ENCODE results near the gene TIRAP. TPM values are rescaled to one million over a fixed set of nuclear protein-coding genes. Genes with fewer than 3 reads are reported as not detected.

Gene TIRAP
- total and polyA plus RNA-seq, 8 donors = 3.7 to 86.2 (median 6.5) TPM

DNA sequence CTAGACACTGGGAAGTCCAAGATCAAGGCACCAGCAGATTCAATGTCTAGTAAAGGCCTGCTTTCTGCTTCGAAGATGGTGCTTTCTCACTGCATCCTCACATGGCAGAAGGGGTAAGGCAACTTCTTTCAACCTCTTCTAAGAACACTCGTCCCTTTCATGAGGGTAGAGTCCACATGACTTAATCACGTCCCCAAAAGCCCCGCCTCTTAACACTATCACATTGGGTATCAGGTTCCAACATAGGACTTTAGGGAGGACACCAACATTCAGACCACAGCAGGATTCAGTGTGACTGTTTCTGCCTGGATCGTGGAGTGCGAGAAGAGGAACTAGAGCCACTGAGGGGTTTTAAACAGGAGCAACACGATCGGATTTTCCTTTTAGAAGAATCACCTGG lies 3.7 kb upstream of the TIRAP start:
- DNase-seq = no peak
- intact Hi-C loops (cut with DNase I; ENCODE audit: low total_unique reads) = no loop called here
- Histone ChIP-seq H3K9me3 (no peaks in the 10 kb centered on the region), H3K27me3 (no peaks in the 10 kb centered on the region), H3K4me1 (peaks cover 8 to 31% (median 15%) of the 10 kb centered on the region in 4 donors), H3K27ac (no peak overlapping the region), H3K36me3 (peaks cover 12 to 45% (median 40%) of the 10 kb centered on the region in 4 donors), H3K4me3 (no peak overlapping the region)
- TF ChIP-seq POLR2AphosphoS5 (IDR thresholded peaks at IDR 0.05) (no peak), EP300 (IDR thresholded peaks at IDR 0.05) (no peak), POLR2A (IDR thresholded peaks at IDR 0.05) (no peak)
- TF ChIP-seq, protein P1, sequence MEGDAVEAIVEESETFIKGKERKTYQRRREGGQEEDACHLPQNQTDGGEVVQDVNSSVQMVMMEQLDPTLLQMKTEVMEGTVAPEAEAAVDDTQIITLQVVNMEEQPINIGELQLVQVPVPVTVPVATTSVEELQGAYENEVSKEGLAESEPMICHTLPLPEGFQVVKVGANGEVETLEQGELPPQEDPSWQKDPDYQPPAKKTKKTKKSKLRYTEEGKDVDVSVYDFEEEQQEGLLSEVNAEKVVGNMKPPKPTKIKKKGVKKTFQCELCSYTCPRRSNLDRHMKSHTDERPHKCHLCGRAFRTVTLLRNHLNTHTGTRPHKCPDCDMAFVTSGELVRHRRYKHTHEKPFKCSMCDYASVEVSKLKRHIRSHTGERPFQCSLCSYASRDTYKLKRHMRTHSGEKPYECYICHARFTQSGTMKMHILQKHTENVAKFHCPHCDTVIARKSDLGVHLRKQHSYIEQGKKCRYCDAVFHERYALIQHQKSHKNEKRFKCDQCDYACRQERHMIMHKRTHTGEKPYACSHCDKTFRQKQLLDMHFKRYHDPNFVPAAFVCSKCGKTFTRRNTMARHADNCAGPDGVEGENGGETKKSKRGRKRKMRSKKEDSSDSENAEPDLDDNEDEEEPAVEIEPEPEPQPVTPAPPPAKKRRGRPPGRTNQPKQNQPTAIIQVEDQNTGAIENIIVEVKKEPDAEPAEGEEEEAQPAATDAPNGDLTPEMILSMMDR (IDR thresholded peaks at IDR 0.05) = no peak
- WGBS, 5 donors = 69 to 78% (median 72%) methylated on average over 8 of the region's 8 CpGs

DNA sequence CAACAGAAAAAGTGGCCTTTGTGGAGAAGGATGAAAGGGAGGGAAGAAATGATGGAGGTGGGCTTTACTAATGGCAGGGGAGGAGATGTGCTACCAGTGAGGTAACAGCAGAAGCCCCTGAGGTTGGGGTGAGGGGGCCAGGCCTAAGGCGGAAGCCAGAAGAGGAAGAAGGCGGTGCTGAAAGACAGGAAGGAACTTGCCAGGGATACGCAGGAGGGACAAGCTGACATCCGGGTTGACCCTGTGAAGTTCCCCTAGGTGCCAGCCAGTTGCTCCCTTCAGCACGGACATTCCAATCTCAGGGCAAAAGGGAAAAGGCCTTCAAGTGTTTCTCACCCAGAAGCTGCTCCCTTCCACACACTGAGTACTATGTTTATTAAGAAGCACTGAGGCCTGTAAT lies 2.3 kb upstream of the TIRAP start:
- intact Hi-C loops (cut with DNase I; ENCODE audit: low total_unique reads) = no loop called here
- H3K36me3 ChIP-seq = peaks cover 9 to 32% (median 26%) of the 10 kb centered on the region in 4 donors
- H3K4me1 ChIP-seq = peaks cover 8 to 45% (median 24%) of the 10 kb centered on the region in 4 donors
- H3K27me3 ChIP-seq = no peaks in the 10 kb centered on the region
- peak in 1 of 2 donors; percentile 28 for DNase-seq
- H3K9me3 ChIP-seq = no peaks in the 10 kb centered on the region
- peak overlapping the region in 2 of 5 donors; percentile 40 to 91 for H3K27ac ChIP-seq
- TF ChIP-seq POLR2A (IDR thresholded peaks at IDR 0.05) (no peak), POLR2AphosphoS5 (IDR thresholded peaks at IDR 0.05) (no peak), EP300 (IDR thresholded peaks at IDR 0.05) (no peak)
- TF ChIP-seq, protein P1 (IDR thresholded peaks at IDR 0.05) = no peak
- no peak overlapping the region for H3K4me3 ChIP-seq
- WGBS, 5 donors = 53 to 93% (median 79%) methylated on average over 5 of the region's 5 CpGs

DNA sequence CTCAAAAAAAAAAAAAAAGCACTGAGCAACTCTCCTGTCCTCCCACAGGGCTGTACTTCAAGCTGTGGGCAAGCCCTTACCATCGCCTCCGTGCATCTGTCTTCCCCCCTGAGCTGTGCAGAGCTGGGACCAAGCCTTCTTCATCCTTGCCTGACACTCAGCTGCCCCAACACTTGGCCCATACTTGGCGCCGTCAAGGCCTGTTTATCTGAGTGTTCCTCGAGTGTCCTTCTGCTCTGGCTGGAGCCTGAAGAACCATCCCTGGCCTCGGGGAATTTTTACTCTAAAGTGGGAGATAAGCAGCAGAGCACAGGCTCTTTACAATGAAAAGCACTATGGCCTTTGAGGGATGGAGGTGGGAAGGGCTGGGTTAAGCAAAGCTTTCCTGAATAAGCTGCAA lies 1.6 kb upstream of the TIRAP start:
- no peak for DNase-seq
- WGBS, 5 donors = 81 to 87% (median 83%) methylated on average over 6 of the region's 6 CpGs
- intact Hi-C loops (cut with DNase I; ENCODE audit: low total_unique reads) = no loop called here
- no peak overlapping the region for H3K4me3 ChIP-seq
- H3K9me3 ChIP-seq = no peaks in the 10 kb centered on the region
- no peaks in the 10 kb centered on the region for H3K27me3 ChIP-seq
- H3K27ac ChIP-seq = peak overlapping the region in 2 of 5 donors; percentile 40 to 91
- TF ChIP-seq POLR2A (IDR thresholded peaks at IDR 0.05) = no peak
- no peak for TF ChIP-seq POLR2AphosphoS5 (IDR thresholded peaks at IDR 0.05)
- TF ChIP-seq, protein P1 (IDR thresholded peaks at IDR 0.05) = no peak
- TF ChIP-seq EP300 (IDR thresholded peaks at IDR 0.05) = no peak
- H3K4me1 ChIP-seq = peaks cover 8 to 47% (median 24%) of the 10 kb centered on the region in 4 donors
- peaks cover 9 to 25% (median 19%) of the 10 kb centered on the region in 4 donors for H3K36me3 ChIP-seq

DNA sequence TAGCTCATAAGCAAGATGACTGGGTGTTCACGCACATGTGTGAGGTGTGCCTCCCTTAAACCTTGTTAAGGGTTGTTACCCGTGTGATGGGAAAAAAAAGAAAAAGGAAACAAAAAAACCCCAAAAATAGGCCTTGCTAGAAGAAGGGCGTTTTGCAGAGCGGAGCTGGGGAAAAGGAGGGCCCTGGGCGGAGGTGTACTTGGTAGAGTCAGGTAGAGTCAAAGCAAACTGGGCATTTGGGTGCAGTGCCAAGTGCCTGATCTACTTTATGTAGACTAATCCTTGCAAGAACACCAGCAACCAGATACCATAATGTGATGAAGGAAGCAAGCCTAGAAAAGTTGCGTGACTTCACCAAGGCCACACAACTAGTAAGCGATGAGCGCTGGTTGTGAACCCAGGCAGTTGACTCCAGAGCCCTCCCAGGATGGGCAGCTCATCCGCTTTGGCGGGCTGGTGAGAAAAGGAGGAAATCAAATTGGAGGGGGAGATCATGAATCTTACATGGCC lies 1.2 kb upstream of the TIRAP start:
- Histone ChIP-seq H3K27ac (peak overlapping the region in 4 of 5 donors; percentile 90 to 100 (median 94)), H3K27me3 (no peaks in the 10 kb centered on the region), H3K36me3 (peaks cover 9 to 21% (median 16%) of the 10 kb centered on the region in 4 donors), H3K4me1 (peaks cover 8 to 47% (median 24%) of the 10 kb centered on the region in 4 donors), H3K9me3 (no peaks in the 10 kb centered on the region), H3K4me3 (peak overlapping the region in 3 of 4 donors; percentile 69 to 81 (median 79))
- WGBS, 5 donors = 92 to 96% (median 92%) methylated on average over 10 of the region's 10 CpGs
- TF ChIP-seq, protein P1 (IDR thresholded peaks at IDR 0.05) = no peak
- TF ChIP-seq POLR2AphosphoS5 (IDR thresholded peaks at IDR 0.05) = no peak
- no peak for TF ChIP-seq POLR2A (IDR thresholded peaks at IDR 0.05)
- TF ChIP-seq EP300 (IDR thresholded peaks at IDR 0.05) = no peak
- DNase-seq = no peak
- intact Hi-C loops (cut with DNase I; ENCODE audit: low total_unique reads) = no loop called here
